RWPE2 (cell line): Measurements from ENCODE around the gene AVP.

Source experiments
- ATAC-seq: fragments of 200-7000 bp; cut with Tn5 transposase; 3 replicates; pipeline ENCODE4 v1.9.1; 2021; ENCODE audit warnings: low read depth
- DNase-seq: peaks from one replicate; pipeline ENCODE4 v3.0.0-alpha.2; 2020; ENCODE audit warnings: low spot score
- H3K27ac ChIP-seq: fragments of 450-650 bp; 2 replicates; pipeline ENCODE4 v1.5.1; 2017; ENCODE audit warnings: mild to moderate bottlenecking; ENCODE audit not compliant: poor library complexity, severe bottlenecking
- H3K27me3 ChIP-seq: fragments of 250-450 bp; sonication (Bioruptor Pico); 2 replicates; pipeline ENCODE4 v1.5.1; 2021; ENCODE audit warnings: mild to moderate bottlenecking, moderate library complexity; ENCODE audit not compliant: insufficient read depth, poor library complexity, severe bottlenecking
- H3K36me3 ChIP-seq: fragments of 250-450 bp; sonication (Bioruptor Pico); 2 replicates; pipeline ENCODE4 v1.5.1; 2020; ENCODE audit warnings: low read depth, mild to moderate bottlenecking, moderate library complexity
- H3K4me1 ChIP-seq: fragments of 250-450 bp; sonication (Bioruptor Pico); 2 replicates; pipeline ENCODE4 v1.5.1; 2021; ENCODE audit warnings: mild to moderate bottlenecking, moderate library complexity; ENCODE audit not compliant: insufficient read depth, poor library complexity, severe bottlenecking
- H3K4me3 ChIP-seq: fragments of 250-450 bp; sonication (Bioruptor Pico); 2 replicates; pipeline ENCODE4 v1.5.1; 2021; ENCODE audit warnings: mild to moderate bottlenecking, moderate library complexity; ENCODE audit not compliant: severe bottlenecking
- H3K9me3 ChIP-seq: fragments of 250-450 bp; sonication (Bioruptor Pico); 2 replicates; pipeline ENCODE4 v1.5.1; 2021; ENCODE audit warnings: mild to moderate bottlenecking, moderate library complexity; ENCODE audit not compliant: severe bottlenecking
- TF ChIP-seq, protein P1 (sequence below): fragments of 450-650 bp; IDR thresholded peaks from one replicate; pipeline ENCODE4 v1.5.1; 2017; ENCODE audit warnings: mild to moderate bottlenecking, moderate library complexity; ENCODE audit not compliant: poor library complexity, severe bottlenecking

Gene AVP

DNA sequence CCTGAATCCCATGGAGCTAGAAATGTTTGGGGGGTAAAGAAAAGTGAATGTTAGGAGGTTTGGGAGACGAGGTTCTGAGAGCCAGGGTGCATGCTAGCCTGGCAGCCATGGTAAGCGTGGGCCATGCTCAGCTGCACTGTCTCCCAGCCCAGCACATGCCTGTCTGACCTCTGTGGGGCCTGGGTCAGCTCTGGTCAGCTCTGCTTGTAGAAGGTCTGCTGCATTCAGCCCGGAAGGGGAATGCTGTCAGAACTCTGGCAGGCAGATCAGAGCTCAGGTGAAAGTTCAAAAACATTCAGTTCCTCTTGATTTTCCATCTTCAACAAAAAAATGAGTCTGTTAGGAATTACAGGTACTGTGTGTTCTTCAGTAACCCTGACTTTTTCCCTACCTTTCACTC, 46.9 kb downstream of the AVP start:
- Histone ChIP-seq H3K27ac (no peak overlapping the region), H3K4me3 (no peak overlapping the region), H3K36me3 (peaks cover 19% of the 10 kb centered on the region; the same call in 1 of the 2 replicates), H3K9me3 (no peaks in the 10 kb centered on the region), H3K27me3 (no peaks in the 10 kb centered on the region), H3K4me1 (no peaks in the 10 kb centered on the region)
- TF ChIP-seq, protein P1, sequence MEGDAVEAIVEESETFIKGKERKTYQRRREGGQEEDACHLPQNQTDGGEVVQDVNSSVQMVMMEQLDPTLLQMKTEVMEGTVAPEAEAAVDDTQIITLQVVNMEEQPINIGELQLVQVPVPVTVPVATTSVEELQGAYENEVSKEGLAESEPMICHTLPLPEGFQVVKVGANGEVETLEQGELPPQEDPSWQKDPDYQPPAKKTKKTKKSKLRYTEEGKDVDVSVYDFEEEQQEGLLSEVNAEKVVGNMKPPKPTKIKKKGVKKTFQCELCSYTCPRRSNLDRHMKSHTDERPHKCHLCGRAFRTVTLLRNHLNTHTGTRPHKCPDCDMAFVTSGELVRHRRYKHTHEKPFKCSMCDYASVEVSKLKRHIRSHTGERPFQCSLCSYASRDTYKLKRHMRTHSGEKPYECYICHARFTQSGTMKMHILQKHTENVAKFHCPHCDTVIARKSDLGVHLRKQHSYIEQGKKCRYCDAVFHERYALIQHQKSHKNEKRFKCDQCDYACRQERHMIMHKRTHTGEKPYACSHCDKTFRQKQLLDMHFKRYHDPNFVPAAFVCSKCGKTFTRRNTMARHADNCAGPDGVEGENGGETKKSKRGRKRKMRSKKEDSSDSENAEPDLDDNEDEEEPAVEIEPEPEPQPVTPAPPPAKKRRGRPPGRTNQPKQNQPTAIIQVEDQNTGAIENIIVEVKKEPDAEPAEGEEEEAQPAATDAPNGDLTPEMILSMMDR = no peak
- DNase-seq (no peak), ATAC-seq (no peak)

DNA sequence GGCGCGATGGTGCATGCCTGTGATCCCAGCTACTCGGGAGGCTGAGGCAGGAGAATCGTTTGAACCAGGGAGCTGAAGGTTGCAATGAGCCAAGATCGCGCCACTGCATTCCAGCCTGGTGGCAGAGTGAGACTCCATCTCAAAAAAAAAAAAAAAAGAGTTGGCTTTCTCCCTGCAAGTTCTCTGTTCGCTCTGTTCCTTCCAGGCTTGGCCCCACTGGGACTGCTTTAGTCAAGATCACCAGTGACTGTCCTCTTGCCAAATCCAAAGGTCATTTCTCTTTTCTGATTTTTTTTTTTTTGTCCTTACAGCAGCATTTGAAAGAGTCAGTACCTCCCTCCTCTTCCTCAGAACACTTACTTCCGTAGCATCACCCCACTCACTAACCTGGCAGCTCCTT, 51.9 kb downstream of the AVP start:
- Histone ChIP-seq H3K27me3 (no peaks in the 10 kb centered on the region), H3K4me1 (no peaks in the 10 kb centered on the region), H3K36me3 (peaks cover 28% of the 10 kb centered on the region), H3K27ac (no peak overlapping the region), H3K4me3 (no peak overlapping the region), H3K9me3 (no peaks in the 10 kb centered on the region)
- DNase-seq = no peak
- no peak for ATAC-seq
- TF ChIP-seq, protein P1 = no peak
